ENCODE measurements around the gene CRB3. TPM values are rescaled to one million over a fixed set of nuclear protein-coding genes. Genes with fewer than 3 reads are reported as not detected.

Gene CRB3
- total RNA-seq, 2 donors from 2014 or later, result 115 to 118 TPM

- Histone ChIP-seq H3K9ac (ENCODE audit: low read depth in 2 of 2, low read length in 2 of 2) (no peak overlapping the region), H3K36me3 (no peaks in the 10 kb centered on the region), H3K9me3 (no peaks in the 10 kb centered on the region), H3K27me3 (no peaks in the 10 kb centered on the region), H3K4me3 (no peak overlapping the region), H3K4me1 (no peaks in the 10 kb centered on the region), H3K27ac (no peak overlapping the region)
- no peak for TF ChIP-seq CTCF (IDR thresholded peaks at IDR 0.05)
- no peak for DNase-seq
- intact Hi-C loops (cut with DNase I), result no loop called here
These were observed 26.1 kb downstream of the CRB3 start for GRCh38 chr19:6490134-6490533.

GRCh38 chr19:6491802-6492592, 27.9 kb downstream of the CRB3 start:
- no peaks in the 10 kb centered on the region for H3K4me1 ChIP-seq
- H3K27me3 ChIP-seq, result no peaks in the 10 kb centered on the region
- no peak for DNase-seq
- intact Hi-C loops (cut with DNase I), result no loop called here
- H3K4me3 ChIP-seq, result no peak overlapping the region
- no peaks in the 10 kb centered on the region for H3K36me3 ChIP-seq
- no peak for TF ChIP-seq CTCF (IDR thresholded peaks at IDR 0.05)
- no peaks in the 10 kb centered on the region for H3K9me3 ChIP-seq
- no peak overlapping the region for H3K27ac ChIP-seq
- no peak overlapping the region for H3K9ac ChIP-seq (ENCODE audit: low read depth in 2 of 2, low read length in 2 of 2)

- DNase-seq, result no peak
- intact Hi-C loops (cut with DNase I), result no loop called here
- no peak for TF ChIP-seq CTCF (IDR thresholded peaks at IDR 0.05)
- no peaks in the 10 kb centered on the region for H3K4me1 ChIP-seq
- H3K36me3 ChIP-seq, result no peaks in the 10 kb centered on the region
- no peak overlapping the region for H3K4me3 ChIP-seq
- no peak overlapping the region for H3K27ac ChIP-seq
- no peaks in the 10 kb centered on the region for H3K27me3 ChIP-seq
- no peak overlapping the region for H3K9ac ChIP-seq (ENCODE audit: low read depth in 2 of 2, low read length in 2 of 2)
- no peaks in the 10 kb centered on the region for H3K9me3 ChIP-seq
These were observed 30.5 kb downstream of the CRB3 start for GRCh38 chr19:6494438-6495036.

GRCh38 chr19:6495947-6496346, 31.9 kb downstream of the CRB3 start:
- no peak for DNase-seq

More at GRCh38 chr19:6495947-6496346, 31.9 kb downstream of the CRB3 start:
- no peaks in the 10 kb centered on the region for H3K4me1 ChIP-seq
- H3K9ac ChIP-seq (ENCODE audit: low read depth in 2 of 2, low read length in 2 of 2), result no peak overlapping the region
- H3K36me3 ChIP-seq, result no peaks in the 10 kb centered on the region
- H3K27ac ChIP-seq, result no peak overlapping the region
- no peak overlapping the region for H3K4me3 ChIP-seq
- no peak for TF ChIP-seq CTCF (IDR thresholded peaks at IDR 0.05)
- intact Hi-C loops (cut with DNase I), result no loop called here
- H3K27me3 ChIP-seq, result peaks cover 3% of the 10 kb centered on the region
- H3K9me3 ChIP-seq, result no peaks in the 10 kb centered on the region

Data from colonic mucosa (tissue), 4 donors.